Measurements from ENCODE around the gene PTGER1. TPM values are rescaled to one million over a fixed set of nuclear protein-coding genes. Genes with fewer than 3 reads are reported as not detected.

Gene PTGER1
- total and polyA plus RNA-seq, 2 donors (not counting 3 experiments of a cell fraction or from before 2014, with no cell fraction given): 0.21 to 0.40 TPM

- no peaks in the 10 kb centered on the region for H4K20me1 ChIP-seq (replicated peaks; ENCODE audit: control insufficient read depth, extremely low read depth, insufficient read depth, low read length)
- H3K27ac ChIP-seq (ENCODE audit: insufficient read depth, low read depth, low read length): no peak overlapping the region
- no peaks in the 10 kb centered on the region for H3K9me3 ChIP-seq (replicated peaks; ENCODE audit: control insufficient read depth, insufficient read depth, low read length)
- no peaks in the 10 kb centered on the region for H3K27me3 ChIP-seq (ENCODE audit: control insufficient read depth in 2 of 2, insufficient read depth in 2 of 2, low read length in 2 of 2)
- BruUV-seq (replicated peaks): no TSS peak
- no peak overlapping the region for H3K4me2 ChIP-seq (ENCODE audit: insufficient read depth, low read length)
- no peak overlapping the region for H3K4me3 ChIP-seq (replicated peaks in 1 of 3; ENCODE audit: insufficient read depth in 1 of 3, low read depth in 1 of 3, low read length in 3 of 3)
- DNase-seq (ENCODE audit: low read depth, low spot score) (no peak), FAIRE-seq (no peak)
- intact Hi-C loops (cut with micrococcal nuclease) (loop anchor here (5.0 kb wide), 1 partner anchor 340 kb away; the partner anchor contains the start of gene ASF1B), dilution Hi-C loops (cut with MboI; ENCODE audit: extremely low pct_ligation_motif_present, low sequenced_read_pairs) (no loop called here)
- no peaks in the 10 kb centered on the region for H3K9me1 ChIP-seq (replicated peaks; ENCODE audit: control insufficient read depth, extremely low read depth, insufficient read depth, low read length)
- peaks cover 24% of the 10 kb centered on the region for H3K4me1 ChIP-seq (ENCODE audit: control insufficient read depth, extremely low read depth, insufficient read depth, low read length)
- CTCF ChIA-PET: interaction anchor here (1.4 kb wide), 1 partner anchor 11 kb away, joined by 5 read pairs; no protein-coding TSS in a partner anchor
- POLR2A ChIA-PET: no interaction called here
- no peaks in the 10 kb centered on the region for H3K79me2 ChIP-seq (ENCODE audit: control insufficient read depth, insufficient read depth, low read length)
- no peak overlapping the region for H2AFZ ChIP-seq (ENCODE audit: low read depth, low read length)
- H3K9ac ChIP-seq (replicated peaks; ENCODE audit: extremely low read depth, insufficient read depth, low read length): no peak overlapping the region
- peaks cover 3 to 15% of the 10 kb centered on the region in 2 experiments for H3K36me3 ChIP-seq (ENCODE audit: control insufficient read depth in 2 of 2, extremely low read depth in 1 of 2, insufficient read depth in 2 of 2, low read length in 2 of 2)
- TF ChIP-seq EZH2 (IDR thresholded peaks at IDR 0.05; ENCODE audit: borderline replicate concordance, low read depth, low read length, severe bottlenecking) (no peak), GATA2 (IDR thresholded peaks at IDR 0.05; ENCODE audit: insufficient read depth, insufficient read length, low read depth, low read length) (no peak), POLR2A (IDR thresholded peaks at IDR 0.05; ENCODE audit: low read depth, low read length) (peak; percentile 35)
Observed at GRCh38 chr19:14476673-14477401, 1.7 kb upstream of the PTGER1 start.

- H3K36me3 ChIP-seq (ENCODE audit: control insufficient read depth in 2 of 2, extremely low read depth in 1 of 2, insufficient read depth in 2 of 2, low read length in 2 of 2): peaks cover 3 to 12% of the 10 kb centered on the region in 2 experiments
- no peaks in the 10 kb centered on the region for H3K9me1 ChIP-seq (replicated peaks; ENCODE audit: control insufficient read depth, extremely low read depth, insufficient read depth, low read length)
- no peak for TF ChIP-seq FOS (IDR thresholded peaks at IDR 0.05; ENCODE audit: borderline replicate concordance, insufficient read depth, low read length)
- no peak for TF ChIP-seq GATA2 (IDR thresholded peaks at IDR 0.05; ENCODE audit: insufficient read depth, insufficient read length, low read depth, low read length)
- TF ChIP-seq JUN (IDR thresholded peaks at IDR 0.05; ENCODE audit: borderline replicate concordance, insufficient read depth, insufficient read length, low read depth): no peak
- CTCF ChIA-PET: no interaction called here
- FAIRE-seq (no peak), DNase-seq (ENCODE audit: low read depth, low spot score) (no peak)
- H3K4me1 ChIP-seq (ENCODE audit: control insufficient read depth, extremely low read depth, insufficient read depth, low read length): peaks cover 24% of the 10 kb centered on the region
- H3K4me3 ChIP-seq (replicated peaks in 1 of 3; ENCODE audit: insufficient read depth in 1 of 3, low read depth in 1 of 3, low read length in 3 of 3): no peak overlapping the region
- H4K20me1 ChIP-seq (replicated peaks; ENCODE audit: control insufficient read depth, extremely low read depth, insufficient read depth, low read length): no peaks in the 10 kb centered on the region
- H3K27me3 ChIP-seq (ENCODE audit: control insufficient read depth in 2 of 2, insufficient read depth in 2 of 2, low read length in 2 of 2): no peaks in the 10 kb centered on the region
- H3K27ac ChIP-seq (ENCODE audit: insufficient read depth, low read depth, low read length): no peak overlapping the region
- H3K4me2 ChIP-seq (ENCODE audit: insufficient read depth, low read length): no peak overlapping the region
- no peaks in the 10 kb centered on the region for H3K79me2 ChIP-seq (ENCODE audit: control insufficient read depth, insufficient read depth, low read length)
- no peaks in the 10 kb centered on the region for H3K9me3 ChIP-seq (replicated peaks; ENCODE audit: control insufficient read depth, insufficient read depth, low read length)
- no peak overlapping the region for H2AFZ ChIP-seq (ENCODE audit: low read depth, low read length)
- BruUV-seq (replicated peaks): no TSS peak
- dilution Hi-C loops (cut with MboI; ENCODE audit: extremely low pct_ligation_motif_present, low sequenced_read_pairs) (no loop called here), intact Hi-C loops (cut with micrococcal nuclease) (loop anchor here (5.0 kb wide), 1 partner anchor 339 kb away; the partner anchor contains the start of gene ASF1B)
- no peak overlapping the region for H3K9ac ChIP-seq (replicated peaks; ENCODE audit: extremely low read depth, insufficient read depth, low read length)
- POLR2A ChIA-PET: no interaction called here
Observed at GRCh38 chr19:14476327-14476672, 1.1 kb upstream of the PTGER1 start.
